Chondrocyte (in vitro differentiated cells): ENCODE measurements around the gene ATF7. TPM values are rescaled to one million over a fixed set of nuclear protein-coding genes. Genes with fewer than 3 reads are reported as not detected.
A peak's percentile ranks its signal among the peaks of the same experiment; 100 is the strongest.
"Not testable (repeated sequence)": the region's sequence is repeated elsewhere in the genome, so short reads cannot be mapped to it uniquely, and the experiment has no call there.

Experiments
- DNase-seq: peaks from one replicate; pipeline ENCODE4 v3.0.0; 2021; ENCODE audit warnings: mixed read lengths, low spot score
- H3K27ac Mint-ChIP-seq: one replicate; pipeline ENCODE4 v1.8.0; 2021; ENCODE audit warnings: mild to moderate bottlenecking, moderate library complexity, mixed read lengths; ENCODE audit not compliant: unreplicated experiment
- H3K27me3 Mint-ChIP-seq: 2 replicates; pipeline ENCODE4 v1.8.0; 2021; ENCODE audit warnings: low read depth, mixed read lengths
- H3K36me3 Mint-ChIP-seq: 2 replicates; pipeline ENCODE4 v1.8.0; 2021; ENCODE audit warnings: low read depth, mixed read lengths
- H3K4me1 Mint-ChIP-seq: 2 replicates; pipeline ENCODE4 v1.8.0; 2021; ENCODE audit warnings: low read depth, mild to moderate bottlenecking, mixed read lengths
- H3K4me3 Mint-ChIP-seq: one replicate; pipeline ENCODE4 v1.8.0; 2021; ENCODE audit warnings: mild to moderate bottlenecking, moderate library complexity, mixed read lengths; ENCODE audit not compliant: unreplicated experiment
- H3K9me3 Mint-ChIP-seq: 2 replicates; pipeline ENCODE4 v1.8.0; 2021; ENCODE audit warnings: low read depth, mixed read lengths
- CTCF ChIP-seq: fragments of 200-600 bp; sonication (generic); IDR thresholded peaks from 2 replicates; pipeline ENCODE4 v1.5.0; 2021; ENCODE audit warnings: antibody characterized with exemption, mild to moderate bottlenecking, moderate library complexity
- total RNA-seq: library from RNA; stranded (reverse); gene quantifications from 3 replicates; pipeline ENCODE4 v1.2.1, GENCODE V29; 2021

ATF7 gene
- total RNA-seq, 1 donor from 2014 or later = 44.4 TPM

GRCh38 chr12:53603196-53603595, 23.0 kb downstream of the ATF7 start:
- TF ChIP-seq CTCF = no peak
- no peaks in the 10 kb centered on the region for H3K9me3 Mint-ChIP-seq
- peaks cover 17% of the 10 kb centered on the region for H3K4me1 Mint-ChIP-seq
- no peak overlapping the region for H3K27ac Mint-ChIP-seq
- H3K36me3 Mint-ChIP-seq = peaks cover 9% of the 10 kb centered on the region
- no peak overlapping the region for H3K4me3 Mint-ChIP-seq
- no peaks in the 10 kb centered on the region for H3K27me3 Mint-ChIP-seq
- no peak for DNase-seq

- no peak for DNase-seq
- TF ChIP-seq CTCF = no peak
- H3K27ac Mint-ChIP-seq = no peak overlapping the region
- H3K4me1 Mint-ChIP-seq = peaks cover 22% of the 10 kb centered on the region
- H3K9me3 Mint-ChIP-seq = no peaks in the 10 kb centered on the region
- no peak overlapping the region for H3K4me3 Mint-ChIP-seq
- H3K36me3 Mint-ChIP-seq = peaks cover 9% of the 10 kb centered on the region
- H3K27me3 Mint-ChIP-seq = no peaks in the 10 kb centered on the region
Measured at GRCh38 chr12:53602176-53602864, 23.9 kb downstream of the ATF7 start.

GRCh38 chr12:53601296-53601847, 24.8 kb downstream of the ATF7 start:
- Mint-ChIP-seq H3K36me3 (peaks cover 9% of the 10 kb centered on the region), H3K27me3 (no peaks in the 10 kb centered on the region), H3K27ac (no peak overlapping the region), H3K9me3 (no peaks in the 10 kb centered on the region), H3K4me3 (no peak overlapping the region), H3K4me1 (peaks cover 32% of the 10 kb centered on the region)
- DNase-seq = no peak
- TF ChIP-seq CTCF = no peak

- no peak for TF ChIP-seq CTCF
- Mint-ChIP-seq H3K36me3 (peaks cover 9% of the 10 kb centered on the region), H3K4me3 (no peak overlapping the region), H3K4me1 (peaks cover 35% of the 10 kb centered on the region), H3K9me3 (no peaks in the 10 kb centered on the region), H3K27me3 (no peaks in the 10 kb centered on the region), H3K27ac (no peak overlapping the region)
- no peak for DNase-seq
Measured at GRCh38 chr12:53600490-53601295, 25.5 kb downstream of the ATF7 start.

GRCh38 chr12:53599579-53599978, 26.6 kb downstream of the ATF7 start:
- Mint-ChIP-seq H3K9me3 (no peaks in the 10 kb centered on the region), H3K36me3 (peaks cover 9% of the 10 kb centered on the region), H3K4me3 (no peak overlapping the region), H3K27ac (no peak overlapping the region), H3K4me1 (peaks cover 41% of the 10 kb centered on the region), H3K27me3 (no peaks in the 10 kb centered on the region)
- peak; percentile 56 for TF ChIP-seq CTCF
- no peak for DNase-seq

GRCh38 chr12:53598971-53599370, 27.2 kb downstream of the ATF7 start:
- peaks cover 42% of the 10 kb centered on the region for H3K4me1 Mint-ChIP-seq
- H3K27me3 Mint-ChIP-seq, H3K27ac Mint-ChIP-seq, H3K36me3 Mint-ChIP-seq, H3K4me3 Mint-ChIP-seq, DNase-seq, H3K9me3 Mint-ChIP-seq: not testable (repeated sequence)
